HG02884 (cell line): ENCODE measurements around the gene PFDN2.
"Not testable (repeated sequence)": the region's sequence is repeated elsewhere in the genome, so short reads cannot be mapped to it uniquely, and the experiment has no call there.

Experiments
- ATAC-seq: cut with Tn5 transposase; IDR thresholded peaks from one replicate; pipeline ENCODE4 v1.9.1; 2021; ENCODE audit warnings: mild to moderate bottlenecking, moderate library complexity; ENCODE audit not compliant: unreplicated experiment

Gene PFDN2

GRCh38 chr1:161082996-161083747 lies 34.7 kb downstream of the PFDN2 start:
- no peak for ATAC-seq

- no peak for ATAC-seq
These were observed 35.4 kb downstream of the PFDN2 start for GRCh38 chr1:161082483-161082882.

- ATAC-seq = no peak
These were observed 36.3 kb downstream of the PFDN2 start for GRCh38 chr1:161081519-161081918.

- ATAC-seq = no peak
These were observed 37.1 kb downstream of the PFDN2 start for GRCh38 chr1:161080441-161081405.

GRCh38 chr1:161079436-161080110 lies 38.3 kb downstream of the PFDN2 start:
- ATAC-seq = no peak

GRCh38 chr1:161077426-161077825 lies 40.4 kb downstream of the PFDN2 start:
- ATAC-seq = no peak

- ATAC-seq = no peak
These were observed 41.4 kb downstream of the PFDN2 start for GRCh38 chr1:161076410-161076809.

DNA sequence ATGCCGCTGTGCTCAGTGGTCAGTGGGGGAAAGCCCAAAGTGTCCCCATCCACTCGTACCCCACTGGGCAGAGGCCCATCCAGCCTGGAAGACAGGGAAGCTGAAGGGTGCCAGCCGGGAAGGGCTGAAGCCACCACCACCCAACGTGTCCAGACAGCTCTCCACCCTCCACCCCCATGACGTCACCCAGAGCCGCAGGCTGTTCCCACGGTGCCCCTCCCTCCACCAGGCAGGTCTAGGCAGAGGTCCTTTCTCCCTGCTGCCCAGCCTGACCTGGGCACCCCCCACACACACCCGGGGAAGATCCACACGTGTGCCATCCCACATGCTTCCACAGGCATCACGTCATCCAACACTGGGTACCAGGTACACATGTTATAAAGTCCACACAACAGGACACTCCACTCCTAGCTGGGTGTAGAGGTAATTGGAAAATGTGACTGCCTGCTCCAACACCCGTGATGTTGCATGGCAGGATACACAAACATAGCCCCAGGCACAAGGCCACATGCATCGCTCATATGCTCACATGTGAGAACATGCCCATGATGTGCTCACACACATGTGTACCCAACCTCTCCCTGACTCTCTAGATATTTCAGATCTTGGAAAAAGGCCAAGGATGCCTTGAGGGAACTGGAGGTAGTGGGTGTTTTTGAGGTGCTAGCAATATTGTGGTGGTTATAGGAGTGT lies 43.0 kb downstream of the PFDN2 start:
- no peak for ATAC-seq

- ATAC-seq = no peak
These were observed 44.2 kb downstream of the PFDN2 start for GRCh38 chr1:161073474-161074121.

DNA sequence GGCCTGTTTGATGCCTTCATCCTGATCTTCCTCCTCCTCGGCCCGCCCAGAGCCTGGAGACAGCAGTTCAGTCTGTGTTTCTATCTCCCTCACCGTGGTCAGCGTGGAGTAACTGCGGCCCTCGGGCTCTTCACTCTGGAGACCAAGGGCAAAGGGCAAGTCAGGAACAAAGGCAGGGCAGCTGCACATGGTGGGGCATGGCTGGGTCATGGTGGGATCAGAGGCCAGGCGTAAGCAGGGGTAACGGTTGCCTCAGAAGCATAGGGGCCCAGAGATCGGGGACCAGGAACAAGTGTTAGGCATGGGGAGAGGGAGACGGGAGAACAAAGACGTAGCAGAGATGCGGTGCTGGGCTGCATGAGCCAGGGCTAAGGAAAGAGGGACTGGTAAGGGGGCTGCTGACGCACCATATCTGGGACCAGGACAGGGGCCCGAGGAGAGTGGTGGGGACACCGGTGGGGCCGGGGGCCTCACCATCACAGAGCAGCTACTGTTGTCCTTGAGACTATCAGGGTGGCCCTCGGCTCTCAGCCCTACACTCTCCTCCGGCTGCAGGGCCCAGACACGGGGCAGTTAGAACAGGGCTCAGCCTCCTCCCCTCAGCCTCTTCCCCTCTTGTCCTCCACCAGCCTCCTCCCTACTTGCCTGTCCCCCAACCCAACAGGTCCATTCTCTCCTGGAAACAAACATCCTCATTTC lies 44.9 kb downstream of the PFDN2 start:
- ATAC-seq = no peak

DNA sequence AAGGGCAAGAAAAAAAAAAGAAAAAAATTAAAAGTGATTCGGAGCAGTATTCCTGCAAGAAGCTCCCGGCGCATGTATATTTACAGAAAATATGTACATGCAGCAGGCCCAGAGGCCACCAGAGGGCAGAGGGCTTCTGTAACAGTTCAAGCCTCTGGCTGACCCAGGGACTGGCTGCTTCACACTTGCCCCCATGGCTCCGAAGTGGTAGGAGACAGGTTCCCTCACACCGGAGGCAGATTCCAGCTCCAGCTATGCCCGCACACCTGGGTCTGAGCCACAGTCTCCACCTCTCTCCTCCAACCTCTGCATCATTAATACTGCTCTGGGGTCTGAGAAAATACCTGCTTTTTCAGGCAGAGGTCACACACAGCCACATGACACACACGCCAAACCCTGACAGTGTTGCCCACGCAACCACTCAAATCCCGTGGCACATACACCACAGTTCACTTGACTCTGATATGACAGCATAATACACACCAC lies 45.9 kb downstream of the PFDN2 start:
- no peak for ATAC-seq

- ATAC-seq = no peak
These were observed 47.1 kb downstream of the PFDN2 start for GRCh38 chr1:161070761-161071160.

DNA sequence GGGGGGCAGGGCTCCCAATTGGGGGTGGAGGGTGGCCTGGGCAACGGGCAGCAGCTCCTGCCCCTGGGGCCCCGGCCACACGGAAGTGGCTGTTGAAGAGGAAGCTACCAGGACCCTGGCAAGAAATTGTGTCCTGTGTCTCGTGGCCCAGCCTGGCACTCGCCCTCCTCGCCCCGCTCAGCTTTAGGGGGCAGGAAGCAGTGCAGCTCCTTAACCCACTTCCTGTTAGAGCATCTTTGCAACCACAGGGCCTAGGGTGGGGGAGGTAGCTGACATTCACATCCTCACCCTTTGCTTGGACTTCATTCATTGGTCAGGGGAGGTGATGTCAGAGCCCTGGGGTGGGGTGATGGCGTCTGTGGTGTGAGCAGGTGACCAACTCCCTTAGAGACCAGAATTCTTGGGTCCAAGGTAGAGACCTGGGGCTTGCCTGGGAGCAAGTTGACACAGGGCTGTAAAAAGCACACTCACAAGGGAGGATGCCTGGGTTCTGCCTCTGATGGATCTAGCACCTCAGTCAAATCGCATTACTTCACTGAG lies 48.0 kb downstream of the PFDN2 start, which contains the start of gene ARHGAP30:
TSS of gene ARHGAP30 (minus strand) at position 161 of the 540 bp plus-strand sequence. CDS start 267 bp downstream, outside the sequence.
- peak; percentile 85 for ATAC-seq

DNA sequence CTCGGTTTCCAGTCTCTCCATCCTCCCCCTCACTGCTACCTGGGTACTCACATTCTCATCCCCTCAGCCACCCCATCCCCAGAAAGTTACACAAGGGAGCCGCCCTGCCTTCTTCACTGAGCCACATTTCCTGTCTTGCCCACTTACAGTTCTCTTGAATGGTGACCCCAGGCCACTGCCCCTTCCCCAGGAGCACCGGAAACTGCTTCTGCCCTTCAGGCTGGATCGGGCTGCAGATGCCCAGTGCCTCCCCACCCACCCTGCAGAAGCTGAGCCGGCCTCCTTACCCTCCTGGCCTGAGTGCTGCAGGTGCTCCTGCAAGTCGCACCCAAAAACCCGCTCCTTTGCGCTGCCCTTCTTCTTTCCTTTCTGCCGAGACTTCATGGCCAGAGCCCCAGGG lies 48.6 kb downstream of the PFDN2 start:
- ATAC-seq = no peak

DNA sequence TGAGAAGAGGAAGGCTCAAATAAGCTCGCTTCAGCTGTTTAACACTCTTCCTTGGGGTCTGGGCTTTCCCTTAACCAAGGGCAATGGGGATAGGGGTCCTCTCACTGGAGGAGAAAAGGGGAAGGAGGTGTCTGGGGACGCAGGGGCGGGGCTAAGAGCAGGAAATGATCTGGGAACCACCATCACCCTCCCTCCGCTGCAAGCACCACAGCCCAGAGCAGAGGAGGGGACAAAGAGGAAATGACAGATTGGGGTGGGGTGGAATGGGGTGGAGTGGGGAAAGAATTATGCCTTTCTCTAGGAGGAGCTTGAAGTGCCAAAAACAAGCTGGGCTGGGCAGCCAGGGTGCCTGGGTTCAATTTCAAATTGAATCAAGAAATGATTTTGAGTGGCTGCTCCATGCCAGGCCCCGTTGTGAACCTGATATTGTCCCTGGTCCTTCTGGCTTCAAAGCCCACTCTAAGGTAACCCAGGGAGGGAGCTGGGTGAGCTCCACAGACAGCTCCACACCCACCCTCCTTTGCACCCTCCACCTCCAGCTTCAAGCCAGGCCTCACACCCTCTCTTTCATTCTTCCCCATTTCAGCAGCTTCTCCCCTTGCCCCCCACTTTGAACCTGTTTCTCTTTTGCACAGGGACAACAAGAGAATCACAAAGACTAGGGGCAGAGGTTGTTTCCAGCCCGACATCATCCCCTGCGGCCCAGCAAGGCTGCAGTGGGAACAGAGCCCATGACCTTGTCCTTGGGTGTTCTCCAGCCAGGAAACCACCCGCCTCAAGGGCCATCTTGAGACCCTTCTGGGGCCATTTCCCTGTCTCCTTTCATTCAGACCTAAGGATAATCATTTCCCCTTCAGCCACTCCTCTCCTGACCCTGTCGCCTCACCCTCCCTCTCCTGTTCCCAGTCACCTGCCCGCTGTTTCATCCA lies 49.3 kb downstream of the PFDN2 start:
- ATAC-seq = no peak

GRCh38 chr1:161066694-161067093 lies 51.1 kb downstream of the PFDN2 start:
- ATAC-seq = no peak

GRCh38 chr1:161065681-161066080 lies 52.2 kb downstream of the PFDN2 start:
- not testable (repeated sequence) for ATAC-seq

- ATAC-seq = not testable (repeated sequence)
These were observed 53.9 kb downstream of the PFDN2 start for GRCh38 chr1:161063936-161064335.
